DOHH2 (cell line): Measurements from ENCODE around the gene PRDM11.

Experiments
- H3F3A ChIP-seq: fragments of 200-600 bp; sonication (generic), shearing (Covaris generic); 2 replicates; pipeline ENCODE4 v1.6.0; 2016; ENCODE audit warnings: antibody characterized with exemption, mild to moderate bottlenecking; ENCODE audit not compliant: control insufficient read depth, insufficient read depth
- H3K27ac ChIP-seq: fragments of 200-600 bp; sonication (generic); 2 replicates; pipeline ENCODE4 v1.5.1; 2014; ENCODE audit warnings: low read depth, mild to moderate bottlenecking, low read length, moderate library complexity
- H3K27me3 ChIP-seq: fragments of 200-600 bp; sonication (generic); 2 replicates; pipeline ENCODE4 v1.6.1; 2014; ENCODE audit warnings: mild to moderate bottlenecking, low read length, mixed read lengths; ENCODE audit not compliant: control insufficient read depth
- H3K36me3 ChIP-seq: fragments of 200-600 bp; sonication (generic); 2 replicates; pipeline ENCODE4 v1.6.1; 2014; ENCODE audit warnings: mild to moderate bottlenecking, low read length, moderate library complexity, mixed read lengths; ENCODE audit not compliant: control insufficient read depth
- H3K4me1 ChIP-seq: fragments of 200-600 bp; sonication (generic); 2 replicates; pipeline ENCODE4 v1.6.1; 2014; ENCODE audit warnings: mild to moderate bottlenecking, low read length, mixed read lengths; ENCODE audit not compliant: control insufficient read depth
- H3K4me2 ChIP-seq: fragments of 200-600 bp; sonication (generic); 2 replicates; pipeline ENCODE4 v1.6.0; 2014; ENCODE audit warnings: mild to moderate bottlenecking, low read length, moderate library complexity
- H3K4me3 ChIP-seq: fragments of 200-600 bp; sonication (generic); 2 replicates; pipeline ENCODE4 v1.5.1; 2014; ENCODE audit warnings: mild to moderate bottlenecking, low read length, mixed read lengths
- H3K79me2 ChIP-seq: fragments of 200-600 bp; sonication (generic); 2 replicates; pipeline ENCODE4 v1.6.1; 2014; ENCODE audit warnings: mild to moderate bottlenecking, low read length, mixed read lengths; ENCODE audit not compliant: control insufficient read depth
- H3K9me2 ChIP-seq: fragments of 200-600 bp; sonication (generic); replicated peaks from 2 replicates; pipeline ENCODE4 v1.6.1; 2014; ENCODE audit warnings: mild to moderate bottlenecking, low read length, mixed read lengths; ENCODE audit not compliant: control insufficient read depth
- H3K9me3 ChIP-seq: fragments of 200-600 bp; sonication (generic); 2 replicates; pipeline ENCODE4 v1.6.1; 2014; ENCODE audit warnings: antibody characterized with exemption, low read length, mixed read lengths; ENCODE audit not compliant: control insufficient read depth, insufficient read depth
- H4K20me1 ChIP-seq: fragments of 200-600 bp; sonication (generic); 2 replicates; pipeline ENCODE4 v1.6.0; 2014; ENCODE audit warnings: low read depth, mild to moderate bottlenecking, antibody characterized with exemption, low read length, moderate library complexity; ENCODE audit not compliant: control insufficient read depth, insufficient read depth
- CTCF ChIP-seq: fragments of 200-600 bp; sonication (generic); IDR thresholded peaks from one replicate; pipeline ENCODE4 v1.5.1; 2014; ENCODE audit warnings: antibody characterized with exemption, mild to moderate bottlenecking, low read depth, low read length; ENCODE audit not compliant: poor library complexity, severe bottlenecking
- EZH2phosphoT487 ChIP-seq: fragments of 200-600 bp; sonication (generic); IDR thresholded peaks from 2 replicates; pipeline ENCODE4 v1.6.1; 2017; ENCODE audit warnings: borderline replicate concordance, mild to moderate bottlenecking, antibody characterized with exemption, low read length, moderate library complexity, mixed read lengths

Gene PRDM11

DNA sequence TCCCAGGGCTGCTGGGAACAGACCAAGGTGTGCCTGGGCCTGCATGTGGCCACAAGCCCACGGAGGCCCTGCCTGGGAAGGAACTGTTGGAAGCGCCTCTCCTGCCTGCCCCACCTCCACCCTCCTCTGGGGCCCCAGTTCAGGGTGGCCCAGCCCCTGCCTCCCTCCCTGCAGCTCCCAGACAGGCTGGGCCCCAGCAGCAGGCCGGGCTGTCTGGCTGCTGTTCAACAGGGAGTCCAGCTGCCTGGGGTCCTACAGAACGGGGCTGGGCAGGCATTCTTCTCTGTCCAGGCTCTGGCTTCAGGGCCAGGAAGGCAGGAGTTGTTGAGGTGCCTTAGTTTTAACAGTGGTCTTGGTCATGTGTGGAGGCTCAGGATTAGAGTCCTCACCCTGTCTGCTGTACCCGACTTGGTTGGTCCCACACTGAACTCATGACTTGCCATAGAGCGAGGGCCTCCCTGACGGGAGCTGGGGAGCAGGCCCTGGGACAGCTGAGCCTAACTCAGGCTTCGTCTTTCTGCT lies 11.8 kb downstream of the PRDM11 start:
- TF ChIP-seq EZH2phosphoT487 (no peak), CTCF (no peak)
- Histone ChIP-seq H3K4me3 (no peak overlapping the region), H3K27me3 (no peaks in the 10 kb centered on the region), H3K27ac (no peak overlapping the region), H3K79me2 (peaks cover 3% of the 10 kb centered on the region; the same call in 1 of the 2 replicates), H3K4me2 (no peak overlapping the region), H3K36me3 (no peaks in the 10 kb centered on the region), H3F3A (no peaks in the 10 kb centered on the region), H3K4me1 (no peaks in the 10 kb centered on the region), H3K9me2 (no peaks in the 10 kb centered on the region), H4K20me1 (no peaks in the 10 kb centered on the region; the same call in 1 of the 2 replicates), H3K9me3 (no peaks in the 10 kb centered on the region)

GRCh38 chr11:45158891-45159605 lies 12.6 kb downstream of the PRDM11 start:
- no peak overlapping the region for H3K4me2 ChIP-seq
- H4K20me1 ChIP-seq: no peaks in the 10 kb centered on the region; the same call in 1 of the 2 replicates
- no peak overlapping the region for H3K27ac ChIP-seq

GRCh38 chr11:45159781-45160365 lies 13.4 kb downstream of the PRDM11 start:
- Histone ChIP-seq H4K20me1 (peaks cover 3% of the 10 kb centered on the region; the same call in 1 of the 2 replicates), H3F3A (no peaks in the 10 kb centered on the region), H3K4me3 (no peak overlapping the region), H3K4me2 (no peak overlapping the region), H3K36me3 (no peaks in the 10 kb centered on the region), H3K4me1 (no peaks in the 10 kb centered on the region), H3K79me2 (peaks cover 3% of the 10 kb centered on the region; the same call in 1 of the 2 replicates), H3K9me2 (no peaks in the 10 kb centered on the region), H3K27me3 (no peaks in the 10 kb centered on the region), H3K27ac (no peak overlapping the region), H3K9me3 (no peaks in the 10 kb centered on the region)
- TF ChIP-seq CTCF: no peak
- TF ChIP-seq EZH2phosphoT487: no peak

More at GRCh38 chr11:45158891-45159605, 12.6 kb downstream of the PRDM11 start:
- Histone ChIP-seq H3K36me3 (no peaks in the 10 kb centered on the region), H3K9me2 (no peaks in the 10 kb centered on the region), H3K4me1 (no peaks in the 10 kb centered on the region), H3K4me3 (no peak overlapping the region), H3K9me3 (no peaks in the 10 kb centered on the region), H3K79me2 (peaks cover 3% of the 10 kb centered on the region; the same call in 1 of the 2 replicates), H3K27me3 (no peaks in the 10 kb centered on the region), H3F3A (no peaks in the 10 kb centered on the region)
- TF ChIP-seq EZH2phosphoT487 (no peak), CTCF (no peak)
